ENCODE data around the gene FAM107A. TPM values are rescaled to one million over a fixed set of nuclear protein-coding genes. Genes with fewer than 3 reads are reported as not detected.

The FAM107A gene
- total RNA-seq, 1 donor from 2014 or later: not detected

GRCh38 chr3:58559586-58559985, 17.6 kb downstream of the FAM107A start:
- Mint-ChIP-seq H3K4me1 (no peaks in the 10 kb centered on the region), H3K27me3 (peaks cover 9% of the 10 kb centered on the region), H3K27ac (no peak overlapping the region), H3K9me3 (no peaks in the 10 kb centered on the region), H3K4me3 (no peak overlapping the region), H3K36me3 (ENCODE audit: low read depth) (no peaks in the 10 kb centered on the region)
- intact Hi-C loops (cut with micrococcal nuclease): no loop called here
- no peak for ATAC-seq (ENCODE audit: low read depth)
- TF ChIP-seq CTCF (IDR thresholded peaks at IDR 0.05): no peak
- CTCF ChIA-PET: no interaction called here
- DNase-seq: no peak
- POLR2A ChIA-PET: no interaction called here

GRCh38 chr3:58557491-58557890, 19.7 kb downstream of the FAM107A start:
- Mint-ChIP-seq H3K4me3 (no peak overlapping the region), H3K9me3 (peaks cover 3% of the 10 kb centered on the region), H3K27ac (no peak overlapping the region), H3K4me1 (no peaks in the 10 kb centered on the region), H3K36me3 (ENCODE audit: low read depth) (no peaks in the 10 kb centered on the region), H3K27me3 (peaks cover 10% of the 10 kb centered on the region)
- no peak for ATAC-seq (ENCODE audit: low read depth)
- ChIA-PET POLR2A (no interaction called here), CTCF (interaction anchor here (1.1 kb wide), 2 partner anchors 9 to 11 kb away, joined by 3 to 4 read pairs; no protein-coding TSS in a partner anchor)
- intact Hi-C loops (cut with micrococcal nuclease): no loop called here
- no peak for DNase-seq
- no peak for TF ChIP-seq CTCF (IDR thresholded peaks at IDR 0.05)

- Mint-ChIP-seq H3K9me3 (peaks cover 3% of the 10 kb centered on the region), H3K27me3 (peaks cover 10% of the 10 kb centered on the region), H3K4me3 (no peak overlapping the region), H3K27ac (no peak overlapping the region), H3K4me1 (no peaks in the 10 kb centered on the region), H3K36me3 (ENCODE audit: low read depth) (no peaks in the 10 kb centered on the region)
- no peak for ATAC-seq (ENCODE audit: low read depth)
- CTCF ChIA-PET: interaction anchor here (1.1 kb wide), 2 partner anchors 10 to 12 kb away, joined by 3 to 4 read pairs; no protein-coding TSS in a partner anchor
- no peak for TF ChIP-seq CTCF (IDR thresholded peaks at IDR 0.05)
- no peak for DNase-seq
- POLR2A ChIA-PET: no interaction called here
- intact Hi-C loops (cut with micrococcal nuclease): no loop called here
Measured at GRCh38 chr3:58556761-58557221, 20.4 kb downstream of the FAM107A start.

- H3K27me3 Mint-ChIP-seq: peaks cover 10% of the 10 kb centered on the region
- intact Hi-C loops (cut with micrococcal nuclease): no loop called here
- ATAC-seq (ENCODE audit: low read depth) (no peak), DNase-seq (no peak)
- no peak overlapping the region for H3K27ac Mint-ChIP-seq
- no peaks in the 10 kb centered on the region for H3K36me3 Mint-ChIP-seq (ENCODE audit: low read depth)
- peaks cover 7% of the 10 kb centered on the region for H3K9me3 Mint-ChIP-seq
- H3K4me3 Mint-ChIP-seq: no peak overlapping the region
- ChIA-PET CTCF (no interaction called here), POLR2A (no interaction called here)
- TF ChIP-seq CTCF (IDR thresholded peaks at IDR 0.05): no peak
- no peaks in the 10 kb centered on the region for H3K4me1 Mint-ChIP-seq
Measured at GRCh38 chr3:58556001-58556400, 21.2 kb downstream of the FAM107A start.

- DNase-seq (no peak), ATAC-seq (ENCODE audit: low read depth) (no peak)
- POLR2A ChIA-PET: no interaction called here
- no peak overlapping the region for H3K27ac Mint-ChIP-seq
- TF ChIP-seq CTCF (IDR thresholded peaks at IDR 0.05): no peak
- no peak overlapping the region for H3K4me3 Mint-ChIP-seq
- no peaks in the 10 kb centered on the region for H3K4me1 Mint-ChIP-seq
- CTCF ChIA-PET: no interaction called here
- intact Hi-C loops (cut with micrococcal nuclease): no loop called here
- H3K27me3 Mint-ChIP-seq: peaks cover 10% of the 10 kb centered on the region
- H3K36me3 Mint-ChIP-seq (ENCODE audit: low read depth): no peaks in the 10 kb centered on the region
- H3K9me3 Mint-ChIP-seq: peaks cover 7% of the 10 kb centered on the region
Measured at GRCh38 chr3:58555203-58555602, 22.0 kb downstream of the FAM107A start.
